GM21786 (cell line): ENCODE data around the gene EPHB2.

Experiments used
- ATAC-seq: cut with Tn5 transposase; IDR thresholded peaks from one replicate; pipeline ENCODE4 v1.9.1; 2021; ENCODE audit not compliant: unreplicated experiment

EPHB2 gene

GRCh38 chr1:22876359-22877111, 165.9 kb downstream of the EPHB2 start:
- ATAC-seq = no peak

DNA sequence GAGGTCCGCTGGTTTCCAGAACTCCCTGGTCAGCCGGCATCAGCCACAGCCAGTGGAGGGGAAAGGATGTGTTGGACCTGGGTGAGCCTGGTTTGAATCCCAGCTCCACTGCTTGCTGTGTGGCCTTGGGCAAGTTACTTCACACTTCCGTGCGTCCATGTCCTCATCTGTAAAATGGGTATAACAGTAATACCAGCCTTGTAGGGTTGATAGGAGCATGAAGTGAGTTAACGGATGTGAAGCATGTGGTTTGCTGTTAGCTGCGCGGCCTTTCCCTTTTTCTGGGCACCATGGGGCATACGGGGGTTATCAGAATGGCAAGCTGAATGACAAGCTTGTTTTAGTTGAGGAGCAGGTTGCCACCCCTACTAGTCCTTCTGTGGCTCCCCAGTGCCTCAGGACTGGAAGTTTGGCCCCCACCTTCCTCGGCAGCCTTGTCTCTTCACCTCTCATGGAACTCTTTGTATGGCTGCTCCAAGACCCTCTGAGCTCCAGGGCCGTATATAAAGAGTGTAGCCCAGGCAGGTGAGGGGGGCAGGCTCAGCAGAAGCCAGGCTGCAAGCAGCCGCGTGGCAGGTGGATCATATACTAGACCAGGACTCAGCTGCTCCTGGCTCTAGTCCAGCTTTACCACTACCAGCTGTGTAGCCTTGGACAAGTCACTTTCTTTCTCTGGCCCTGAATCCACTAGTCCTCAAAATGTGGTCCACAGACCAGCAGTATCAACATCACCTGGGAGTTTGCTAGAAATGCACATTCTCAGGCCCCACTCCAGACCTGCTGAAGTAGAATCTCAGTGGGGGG, 166.7 kb downstream of the EPHB2 start:
- ATAC-seq = no peak

DNA sequence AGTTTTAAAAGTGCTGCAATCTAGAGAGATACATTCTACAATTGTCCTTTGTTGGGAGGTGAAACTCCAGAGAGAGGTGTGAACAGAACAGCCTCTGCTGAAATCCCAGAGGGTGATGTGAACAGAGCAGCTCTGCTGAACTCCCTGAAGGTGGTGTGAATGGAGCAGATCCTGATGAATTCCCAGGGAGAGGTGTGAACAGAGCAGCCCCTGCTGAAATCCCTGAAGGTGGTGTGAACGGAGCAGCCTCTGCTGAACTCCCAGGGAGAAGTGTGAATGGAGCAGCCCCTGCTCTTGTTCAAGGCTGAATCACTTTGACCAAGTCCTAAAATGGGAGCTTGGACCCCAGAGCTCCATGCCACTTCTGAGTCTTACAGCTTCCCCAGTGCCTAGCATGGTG, 167.3 kb downstream of the EPHB2 start:
- ATAC-seq = no peak

GRCh38 chr1:22878626-22879025, 168.0 kb downstream of the EPHB2 start:
- no peak for ATAC-seq

GRCh38 chr1:22879445-22879844, 168.8 kb downstream of the EPHB2 start:
- ATAC-seq = no peak

DNA sequence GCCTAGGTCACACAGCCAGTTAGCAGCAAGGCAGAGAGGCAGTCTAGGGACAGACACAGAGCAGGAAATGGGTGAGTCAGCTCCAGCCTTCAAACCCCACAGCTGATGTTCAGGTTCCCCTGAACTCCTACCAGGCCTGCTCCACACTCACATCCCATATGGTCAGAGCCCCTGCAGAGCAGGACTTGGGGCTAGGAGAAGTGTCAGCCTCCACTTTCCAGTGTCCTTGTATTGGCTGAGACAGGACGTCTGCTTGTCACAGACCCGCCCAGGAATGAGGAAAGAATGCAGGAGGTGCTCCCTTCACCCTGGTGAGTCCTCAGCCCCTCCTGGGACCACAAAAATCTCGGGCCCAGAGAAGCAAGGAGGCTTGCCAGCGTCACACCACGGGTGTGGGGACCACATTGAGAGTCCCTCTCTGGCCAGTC, 169.5 kb downstream of the EPHB2 start:
- no peak for ATAC-seq

DNA sequence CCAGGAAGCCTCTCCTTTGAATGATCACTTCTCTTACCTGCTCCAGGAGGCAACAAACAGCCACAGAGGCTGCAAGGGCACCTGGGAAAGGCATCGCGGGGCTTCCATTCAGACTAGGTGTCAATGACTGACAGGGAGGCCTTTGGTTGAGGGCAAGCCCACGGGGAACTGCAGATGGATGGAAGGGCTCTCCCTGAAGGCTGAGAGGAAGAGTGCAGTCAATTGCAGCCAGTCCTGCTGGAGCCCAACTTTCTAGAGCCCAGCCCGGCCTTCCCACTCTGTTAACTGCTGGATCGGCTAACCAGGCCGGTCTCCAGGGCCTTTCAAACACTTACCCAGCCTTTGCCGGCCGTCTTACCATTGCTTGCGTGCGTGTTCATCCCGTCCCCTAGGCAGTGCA, 172.8 kb downstream of the EPHB2 start:
- no peak for ATAC-seq

- no peak for ATAC-seq
These were observed 174.3 kb downstream of the EPHB2 start for GRCh38 chr1:22884806-22885530.

- no peak for ATAC-seq
These were observed 175.6 kb downstream of the EPHB2 start for GRCh38 chr1:22886211-22886610.

DNA sequence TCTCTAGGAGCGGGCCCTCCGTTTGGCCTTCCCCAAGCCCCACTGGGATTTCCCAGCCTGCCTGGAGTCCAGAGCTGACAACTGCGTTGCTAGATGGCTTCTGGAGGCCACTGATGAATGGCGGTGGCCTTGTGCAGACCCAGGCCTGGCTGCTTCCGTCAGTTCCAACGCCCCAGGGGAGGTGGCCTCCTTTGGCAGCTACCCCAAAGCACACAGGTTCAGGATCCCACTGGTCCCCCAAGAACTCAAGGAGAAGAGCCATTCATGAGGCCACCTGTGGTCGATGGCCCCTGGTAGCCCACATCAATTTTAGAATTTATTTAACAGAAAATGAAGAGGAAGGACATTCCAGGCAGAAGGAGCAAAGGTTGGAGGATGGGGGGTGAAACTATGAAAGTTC, 176.9 kb downstream of the EPHB2 start:
- no peak for ATAC-seq

- no peak for ATAC-seq
These were observed 177.9 kb downstream of the EPHB2 start for GRCh38 chr1:22888320-22889075.

DNA sequence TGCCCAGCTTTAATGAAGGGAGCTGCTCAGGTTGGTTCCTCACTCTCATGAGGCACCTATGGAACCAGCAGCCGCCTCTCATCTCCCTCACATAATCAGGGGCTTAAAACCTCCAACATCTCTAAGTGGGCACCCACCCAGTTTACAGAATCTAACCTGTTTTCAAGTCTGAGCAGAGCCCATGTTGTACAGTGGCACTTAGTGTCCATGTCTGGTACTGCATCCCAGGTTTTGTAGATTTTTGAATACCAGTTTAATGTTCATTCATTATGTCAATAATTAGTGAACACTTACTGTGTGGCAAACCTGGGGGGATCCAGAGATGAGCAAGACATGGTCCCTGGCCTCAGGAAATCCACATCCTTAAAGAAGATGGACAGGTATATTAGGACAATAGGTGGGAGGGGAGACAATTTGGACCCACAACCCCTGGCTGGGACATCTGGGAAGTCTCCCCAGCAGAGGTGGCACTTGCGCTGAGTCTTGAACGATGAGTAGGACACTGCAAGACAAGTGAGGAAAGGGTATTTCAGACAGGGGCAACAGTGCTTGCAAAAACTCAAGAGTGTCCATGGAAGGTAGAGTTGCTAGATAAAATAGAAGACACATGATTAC, 178.7 kb downstream of the EPHB2 start:
- no peak for ATAC-seq

- ATAC-seq = no peak
These were observed 182.2 kb downstream of the EPHB2 start for GRCh38 chr1:22892789-22893188.

GRCh38 chr1:22893292-22893691, 182.7 kb downstream of the EPHB2 start:
- ATAC-seq = no peak

DNA sequence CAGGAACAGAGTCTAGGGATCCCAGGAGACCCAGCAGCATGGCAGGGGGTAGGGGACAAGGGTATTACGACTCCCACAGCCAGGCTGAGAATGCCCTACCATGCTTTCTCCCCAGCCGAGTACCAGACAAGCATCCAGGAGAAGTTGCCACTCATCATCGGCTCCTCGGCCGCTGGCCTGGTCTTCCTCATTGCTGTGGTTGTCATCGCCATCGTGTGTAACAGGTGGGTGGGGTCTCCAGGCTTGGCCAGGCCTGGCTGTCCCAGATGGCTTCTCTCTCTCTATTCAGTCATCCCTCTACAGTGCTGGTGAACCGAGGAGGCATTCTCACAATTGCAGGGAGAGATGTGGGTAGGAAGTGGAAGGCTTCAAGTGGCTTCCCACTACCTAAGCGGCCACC, 184.7 kb downstream of the EPHB2 start:
- no peak for ATAC-seq

GRCh38 chr1:22896184-22896583, 185.5 kb downstream of the EPHB2 start:
- no peak for ATAC-seq

DNA sequence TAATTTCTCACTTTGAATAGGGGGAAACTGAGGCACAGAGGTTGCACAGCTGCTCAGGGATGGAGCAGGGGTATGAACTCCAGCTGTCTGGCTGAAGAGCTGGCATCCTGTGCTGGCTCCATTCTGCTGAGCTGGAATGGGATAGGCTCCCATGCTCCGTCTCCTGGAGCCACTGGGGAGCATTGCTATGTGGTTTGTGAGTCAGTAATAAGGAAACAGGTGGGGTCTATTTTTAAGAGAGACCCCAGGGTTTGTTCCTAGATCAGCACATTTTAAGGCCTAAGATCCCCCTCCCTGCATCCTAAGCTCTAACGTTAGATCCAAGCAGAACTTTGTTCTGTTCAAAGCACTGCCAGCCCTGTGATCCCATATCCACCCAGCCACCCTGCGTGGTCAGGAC, 189.8 kb downstream of the EPHB2 start:
- no peak for ATAC-seq

DNA sequence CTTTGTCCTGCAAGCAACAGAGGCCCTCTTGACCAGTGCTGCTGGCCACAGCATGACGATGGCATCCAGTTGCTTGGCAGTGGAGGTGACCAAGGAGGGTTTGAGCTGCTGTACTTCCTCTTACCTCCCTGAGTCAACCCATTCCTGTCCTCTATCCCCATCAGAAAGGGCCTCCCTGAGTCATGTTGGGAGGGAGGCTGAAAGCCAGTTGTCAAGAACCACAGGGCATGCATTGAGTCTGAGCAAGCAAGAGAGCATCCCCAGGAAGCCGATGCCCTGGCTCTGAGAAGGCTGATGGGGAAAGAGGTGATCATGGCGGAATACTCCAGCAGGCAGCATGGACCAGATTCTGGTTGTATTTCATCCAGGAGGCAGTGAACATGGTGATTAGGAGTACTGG, 192.5 kb downstream of the EPHB2 start:
- ATAC-seq = no peak

DNA sequence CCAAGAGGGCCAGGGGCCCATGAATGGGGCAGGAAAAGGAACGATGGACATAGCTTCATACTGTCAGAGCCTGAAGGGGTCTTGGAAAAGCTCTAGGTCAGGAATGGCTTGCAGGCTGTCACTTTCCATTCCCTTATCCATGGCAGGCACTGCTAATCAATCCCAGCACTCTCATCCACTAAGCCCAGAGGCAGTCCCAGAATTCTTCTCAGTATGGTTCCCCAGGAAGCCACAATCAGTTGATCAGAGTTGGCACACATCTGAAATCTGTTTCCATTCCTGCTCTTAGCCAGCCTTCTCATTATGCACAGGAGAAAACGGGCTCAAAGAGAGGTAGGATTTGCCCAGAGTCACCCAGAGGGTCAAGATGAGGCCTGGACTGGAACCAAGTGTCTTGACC, 196.3 kb downstream of the EPHB2 start:
- ATAC-seq = no peak

- no peak for ATAC-seq
These were observed 196.9 kb downstream of the EPHB2 start for GRCh38 chr1:22907528-22907927.
